AG04449 (cell line): ENCODE measurements around the gene POMP.

ENCODE experiments used
- CTCF ChIA-PET: fragments of 350-600 bp; formaldehyde crosslinking; extraction: SDS; loops from one replicate; lab custom pipeline; 2021; ENCODE audit warnings: antibody characterized with exemption; lab: Yijun Ruan, JAX
- POLR2A ChIA-PET: fragments of 400-600, 350-600 bp; formaldehyde crosslinking; extraction: SDS; loops from one replicate; lab custom pipeline; 2020; ENCODE audit warnings: antibody characterized with exemption, inconsistent platforms; lab: Yijun Ruan, JAX
- DNase-seq: peaks from one replicate; pipeline ENCODE4 v3.0.0-alpha.2; 2010; ENCODE audit warnings: low read depth, low spot score
- H3K4me3 ChIP-seq: 2 replicates; pipeline ENCODE4 v1.5.1; 2011; ENCODE audit warnings: low read depth, mild to moderate bottlenecking, control low read depth, low read length
- CTCF ChIP-seq: IDR thresholded peaks from one replicate; pipeline ENCODE4 v1.5.1; 2011; ENCODE audit warnings: mild to moderate bottlenecking, moderate library complexity, low read length, control low read depth, inconsistent platforms; ENCODE audit not compliant: insufficient read depth; ENCODE audit errors: missing control alignments

POMP gene

GRCh38 chr13:28641600-28641926 lies 17.4 kb upstream of the POMP start:
- H3K4me3 ChIP-seq: no peak overlapping the region
- ChIA-PET CTCF (no interaction called here), POLR2A (no interaction called here)
- DNase-seq: no peak
- no peak for TF ChIP-seq CTCF

- DNase-seq: no peak
- H3K4me3 ChIP-seq: no peak overlapping the region
- ChIA-PET CTCF (interaction anchor here (1.0 kb wide), 1 partner anchor 10 kb away, joined by 3 read pairs; no protein-coding TSS in a partner anchor), POLR2A (no interaction called here)
- no peak for TF ChIP-seq CTCF
Measured at GRCh38 chr13:28650284-28650683, 8.6 kb upstream of the POMP start.

GRCh38 chr13:28651810-28652401 lies 7.0 kb upstream of the POMP start:
- TF ChIP-seq CTCF: no peak
- CTCF ChIA-PET: interaction anchor here (2.0 kb wide), 1 partner anchor 328 kb away, joined by 6 read pairs; no protein-coding TSS in a partner anchor
- no peak overlapping the region for H3K4me3 ChIP-seq
- POLR2A ChIA-PET: no interaction called here
- DNase-seq: no peak

- ChIA-PET POLR2A (no interaction called here), CTCF (interaction anchor here (2.0 kb wide), 1 partner anchor 329 kb away, joined by 6 read pairs; no protein-coding TSS in a partner anchor)
- DNase-seq: no peak
- no peak for TF ChIP-seq CTCF
- H3K4me3 ChIP-seq: no peak overlapping the region
Measured at GRCh38 chr13:28653111-28653510, 5.8 kb upstream of the POMP start.

GRCh38 chr13:28654276-28654675 lies 4.7 kb upstream of the POMP start:
- no peak for TF ChIP-seq CTCF
- no peak overlapping the region for H3K4me3 ChIP-seq
- ChIA-PET POLR2A (no interaction called here), CTCF (interaction anchor here (2.4 kb wide), 1 partner anchor 330 kb away, joined by 19 read pairs; no protein-coding TSS in a partner anchor)
- no peak for DNase-seq

DNA sequence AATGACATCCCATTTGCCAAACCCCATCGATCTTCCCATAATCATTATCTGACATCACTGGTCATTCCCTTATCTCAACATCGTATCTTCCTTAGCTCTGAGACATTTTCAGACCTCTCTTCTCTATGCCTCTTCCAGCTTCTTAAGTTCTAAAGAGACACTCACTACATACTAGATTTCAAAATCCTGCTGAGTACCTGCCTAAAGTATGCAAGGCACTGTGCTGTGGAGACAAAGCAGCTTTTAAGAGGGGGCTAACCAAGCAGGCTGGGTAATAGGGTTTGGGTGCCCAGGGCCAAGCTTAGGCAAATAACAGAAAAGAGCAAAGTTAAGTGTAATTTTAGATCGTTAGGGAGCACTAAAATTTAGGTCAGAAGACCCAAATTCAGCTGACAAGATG lies 3.4 kb upstream of the POMP start:
- ChIA-PET POLR2A (interaction anchor here (0.5 to 1.1 kb wide), 2 partner anchors 73 to 205 kb away, joined by 3 to 7 read pairs; no protein-coding TSS in a partner anchor), CTCF (interaction anchor here (0.7 to 2.4 kb wide), 6 partner anchors 11 to 331 kb away, joined by 3 to 19 read pairs (median 4); no protein-coding TSS in a partner anchor)
- no peak overlapping the region for H3K4me3 ChIP-seq
- no peak for DNase-seq
- no peak for TF ChIP-seq CTCF
